ENCODE measurements around the gene INPP1.

The INPP1 gene

DNA sequence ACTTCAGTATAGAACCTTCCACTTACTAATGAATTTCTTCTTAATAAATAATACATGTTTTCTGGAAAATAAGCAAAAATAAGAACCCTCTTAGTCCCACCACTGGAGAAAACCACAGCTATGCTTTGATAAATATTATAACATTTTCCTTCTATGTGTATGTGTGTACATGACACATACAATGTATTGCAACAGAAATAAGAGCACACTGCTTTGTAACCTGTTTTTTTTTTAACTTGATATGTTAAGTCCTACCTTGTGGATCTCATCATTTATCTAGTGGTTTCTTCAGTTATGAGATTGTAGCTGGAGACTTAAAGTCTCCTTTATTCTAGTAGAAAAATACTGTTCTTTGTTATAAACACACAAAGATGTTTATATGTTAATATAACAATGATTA lies 17.2 kb downstream of the INPP1 start:
- TF ChIP-seq, protein P1, sequence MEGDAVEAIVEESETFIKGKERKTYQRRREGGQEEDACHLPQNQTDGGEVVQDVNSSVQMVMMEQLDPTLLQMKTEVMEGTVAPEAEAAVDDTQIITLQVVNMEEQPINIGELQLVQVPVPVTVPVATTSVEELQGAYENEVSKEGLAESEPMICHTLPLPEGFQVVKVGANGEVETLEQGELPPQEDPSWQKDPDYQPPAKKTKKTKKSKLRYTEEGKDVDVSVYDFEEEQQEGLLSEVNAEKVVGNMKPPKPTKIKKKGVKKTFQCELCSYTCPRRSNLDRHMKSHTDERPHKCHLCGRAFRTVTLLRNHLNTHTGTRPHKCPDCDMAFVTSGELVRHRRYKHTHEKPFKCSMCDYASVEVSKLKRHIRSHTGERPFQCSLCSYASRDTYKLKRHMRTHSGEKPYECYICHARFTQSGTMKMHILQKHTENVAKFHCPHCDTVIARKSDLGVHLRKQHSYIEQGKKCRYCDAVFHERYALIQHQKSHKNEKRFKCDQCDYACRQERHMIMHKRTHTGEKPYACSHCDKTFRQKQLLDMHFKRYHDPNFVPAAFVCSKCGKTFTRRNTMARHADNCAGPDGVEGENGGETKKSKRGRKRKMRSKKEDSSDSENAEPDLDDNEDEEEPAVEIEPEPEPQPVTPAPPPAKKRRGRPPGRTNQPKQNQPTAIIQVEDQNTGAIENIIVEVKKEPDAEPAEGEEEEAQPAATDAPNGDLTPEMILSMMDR (IDR thresholded peaks at IDR 0.05; ENCODE audit: extremely low read depth, insufficient read depth, missing control alignments) = no peak
- no peak for DNase-seq (ENCODE audit: low spot score)
- in situ Hi-C loops (cut with MboI; ENCODE audit: low pct_unique_long_range_greater_than_20kb, low sequenced_read_pairs, unreplicated experiment) = no loop called here

DNA sequence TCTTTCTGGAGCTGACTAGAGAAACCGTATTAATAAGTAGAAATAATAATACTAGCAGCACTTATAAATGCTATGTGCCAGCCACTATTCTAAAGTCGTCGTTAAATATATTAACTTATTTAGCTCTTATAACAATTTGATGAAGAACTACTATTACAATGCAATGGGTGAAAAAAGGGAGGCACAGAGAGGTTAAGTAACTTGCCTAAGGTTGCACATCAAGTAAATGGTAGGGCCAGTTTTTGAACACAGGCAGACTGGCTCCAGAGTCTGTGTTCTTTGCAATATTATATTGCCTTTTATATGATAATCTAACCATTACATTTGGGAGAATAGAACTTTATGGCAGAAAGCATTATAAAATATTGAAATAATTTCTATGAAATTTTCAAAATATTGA lies 17.6 kb downstream of the INPP1 start:
- in situ Hi-C loops (cut with MboI; ENCODE audit: low pct_unique_long_range_greater_than_20kb, low sequenced_read_pairs, unreplicated experiment) = no loop called here
- TF ChIP-seq, protein P1 (IDR thresholded peaks at IDR 0.05; ENCODE audit: extremely low read depth, insufficient read depth, missing control alignments) = no peak
- DNase-seq (ENCODE audit: low spot score) = no peak

- in situ Hi-C loops (cut with MboI; ENCODE audit: low pct_unique_long_range_greater_than_20kb, low sequenced_read_pairs, unreplicated experiment) = no loop called here
- no peak for DNase-seq (ENCODE audit: low spot score)
- TF ChIP-seq, protein P1 (IDR thresholded peaks at IDR 0.05; ENCODE audit: extremely low read depth, insufficient read depth, missing control alignments) = no peak
Observed at GRCh38 chr2:190361572-190361971, 18.2 kb downstream of the INPP1 start.

GRCh38 chr2:190362894-190363293 lies 19.5 kb downstream of the INPP1 start:
- TF ChIP-seq, protein P1 (IDR thresholded peaks at IDR 0.05; ENCODE audit: extremely low read depth, insufficient read depth, missing control alignments) = no peak
- DNase-seq (ENCODE audit: low spot score) = no peak
- in situ Hi-C loops (cut with MboI; ENCODE audit: low pct_unique_long_range_greater_than_20kb, low sequenced_read_pairs, unreplicated experiment) = no loop called here

DNA sequence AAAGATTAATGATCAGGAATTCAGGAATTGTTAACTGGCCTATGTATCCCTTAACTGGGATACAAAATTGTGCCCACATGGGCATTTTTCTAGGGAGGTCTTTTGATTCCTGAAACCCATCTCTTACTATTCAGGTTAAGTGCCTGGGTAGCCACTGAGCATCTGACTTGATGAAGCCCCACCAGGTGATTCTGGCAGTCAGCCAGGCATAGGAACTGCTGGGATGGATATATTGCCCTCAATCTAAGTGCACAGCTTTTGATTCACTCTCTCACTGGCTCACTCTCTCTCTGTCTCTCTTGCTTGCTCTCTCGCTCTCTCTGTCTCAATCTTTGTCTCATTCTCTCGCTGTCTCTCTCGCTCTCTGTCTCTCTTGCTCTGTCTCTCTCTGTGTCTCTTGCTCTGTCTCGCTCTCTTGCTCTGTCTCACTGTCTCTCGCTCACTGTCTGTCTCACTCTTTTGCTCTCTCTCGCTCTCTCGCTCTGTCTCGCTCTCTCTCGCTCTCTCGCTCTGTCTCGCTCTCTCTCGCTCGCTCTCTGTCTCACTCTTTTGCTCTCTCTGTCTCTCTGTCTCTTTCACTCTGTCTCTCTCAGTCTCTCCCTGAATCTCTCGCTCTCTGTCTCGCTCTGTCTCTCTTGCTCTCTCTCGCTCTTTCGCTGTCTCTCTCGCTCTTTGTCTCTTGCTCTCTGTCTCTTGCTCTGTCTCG lies 22.3 kb downstream of the INPP1 start:
- in situ Hi-C loops (cut with MboI; ENCODE audit: low pct_unique_long_range_greater_than_20kb, low sequenced_read_pairs, unreplicated experiment) = no loop called here
- no peak for DNase-seq (ENCODE audit: low spot score)
- TF ChIP-seq, protein P1 (IDR thresholded peaks at IDR 0.05; ENCODE audit: extremely low read depth, insufficient read depth, missing control alignments) = no peak

GRCh38 chr2:190366248-190366753 lies 22.9 kb downstream of the INPP1 start:
- TF ChIP-seq, protein P1 (IDR thresholded peaks at IDR 0.05; ENCODE audit: extremely low read depth, insufficient read depth, missing control alignments) = no peak
- DNase-seq (ENCODE audit: low spot score) = no peak
- in situ Hi-C loops (cut with MboI; ENCODE audit: low pct_unique_long_range_greater_than_20kb, low sequenced_read_pairs, unreplicated experiment) = no loop called here
